ENCODE measurements around the gene EDN1.

DNA sequence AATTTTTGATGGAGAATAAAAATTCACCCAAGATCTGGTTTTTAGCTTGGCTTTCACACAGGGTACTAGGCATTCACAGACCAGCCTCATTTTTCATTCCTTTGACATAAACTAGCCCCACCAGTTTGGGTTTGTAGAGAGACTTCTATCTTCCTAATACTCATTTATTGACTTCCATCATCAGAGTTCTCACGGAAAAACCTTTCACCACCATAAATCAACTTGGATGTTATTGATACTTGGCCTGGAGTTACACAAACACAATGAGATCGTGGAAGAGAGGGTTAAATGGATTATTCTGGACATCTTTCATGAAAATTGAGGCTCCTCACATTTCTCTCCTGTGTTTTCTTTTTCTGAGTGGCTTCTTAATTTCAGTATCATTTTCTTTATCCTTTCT lies 26.8 kb upstream of the EDN1 start:
- TF ChIP-seq, protein P1, sequence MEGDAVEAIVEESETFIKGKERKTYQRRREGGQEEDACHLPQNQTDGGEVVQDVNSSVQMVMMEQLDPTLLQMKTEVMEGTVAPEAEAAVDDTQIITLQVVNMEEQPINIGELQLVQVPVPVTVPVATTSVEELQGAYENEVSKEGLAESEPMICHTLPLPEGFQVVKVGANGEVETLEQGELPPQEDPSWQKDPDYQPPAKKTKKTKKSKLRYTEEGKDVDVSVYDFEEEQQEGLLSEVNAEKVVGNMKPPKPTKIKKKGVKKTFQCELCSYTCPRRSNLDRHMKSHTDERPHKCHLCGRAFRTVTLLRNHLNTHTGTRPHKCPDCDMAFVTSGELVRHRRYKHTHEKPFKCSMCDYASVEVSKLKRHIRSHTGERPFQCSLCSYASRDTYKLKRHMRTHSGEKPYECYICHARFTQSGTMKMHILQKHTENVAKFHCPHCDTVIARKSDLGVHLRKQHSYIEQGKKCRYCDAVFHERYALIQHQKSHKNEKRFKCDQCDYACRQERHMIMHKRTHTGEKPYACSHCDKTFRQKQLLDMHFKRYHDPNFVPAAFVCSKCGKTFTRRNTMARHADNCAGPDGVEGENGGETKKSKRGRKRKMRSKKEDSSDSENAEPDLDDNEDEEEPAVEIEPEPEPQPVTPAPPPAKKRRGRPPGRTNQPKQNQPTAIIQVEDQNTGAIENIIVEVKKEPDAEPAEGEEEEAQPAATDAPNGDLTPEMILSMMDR (conservative IDR thresholded peaks at IDR 0.05; ENCODE audit: low read depth, low read length): no peak
- TF ChIP-seq EZH2 (IDR thresholded peaks at IDR 0.05; ENCODE audit: low read length, unreplicated experiment): no peak
- no peak for TF ChIP-seq EZH2phosphoT487 (IDR thresholded peaks at IDR 0.05; ENCODE audit: borderline replicate concordance, low read length)
